ENCODE data around the gene CBL.
"Not testable (repeated sequence)": the region's sequence is repeated elsewhere in the genome, so short reads cannot be mapped to it uniquely, and the experiment has no call there.

CBL gene

GRCh38 chr11:119179983-119180382 is 26.2 kb upstream of the CBL start:
- TF ChIP-seq MAX (IDR thresholded peaks at IDR 0.05; ENCODE audit: low read depth, low read length), result no peak
- no peak for TF ChIP-seq CTCF (IDR thresholded peaks at IDR 0.05; ENCODE audit: low read depth, low read length)
- TF ChIP-seq MYC (IDR thresholded peaks at IDR 0.05; ENCODE audit: low read depth, low read length), result no peak
- no peak for TF ChIP-seq POLR2A (IDR thresholded peaks at IDR 0.05; ENCODE audit: extremely low read depth, insufficient read length)
- H3K4me3 ChIP-seq (ENCODE audit: low read depth, low read length), result no peak overlapping the region
- DNase-seq (ENCODE audit: low read depth), result no peak

- no peak overlapping the region for H3K4me3 ChIP-seq (ENCODE audit: low read depth, low read length)
- no peak for TF ChIP-seq MAX (IDR thresholded peaks at IDR 0.05; ENCODE audit: low read depth, low read length)
- no peak for TF ChIP-seq MYC (IDR thresholded peaks at IDR 0.05; ENCODE audit: low read depth, low read length)
- TF ChIP-seq POLR2A (IDR thresholded peaks at IDR 0.05; ENCODE audit: extremely low read depth, insufficient read length), result no peak
- no peak for TF ChIP-seq CTCF (IDR thresholded peaks at IDR 0.05; ENCODE audit: low read depth, low read length)
- no peak for DNase-seq (ENCODE audit: low read depth)
Observed at GRCh38 chr11:119180729-119181676, 25.1 kb upstream of the CBL start.

DNA sequence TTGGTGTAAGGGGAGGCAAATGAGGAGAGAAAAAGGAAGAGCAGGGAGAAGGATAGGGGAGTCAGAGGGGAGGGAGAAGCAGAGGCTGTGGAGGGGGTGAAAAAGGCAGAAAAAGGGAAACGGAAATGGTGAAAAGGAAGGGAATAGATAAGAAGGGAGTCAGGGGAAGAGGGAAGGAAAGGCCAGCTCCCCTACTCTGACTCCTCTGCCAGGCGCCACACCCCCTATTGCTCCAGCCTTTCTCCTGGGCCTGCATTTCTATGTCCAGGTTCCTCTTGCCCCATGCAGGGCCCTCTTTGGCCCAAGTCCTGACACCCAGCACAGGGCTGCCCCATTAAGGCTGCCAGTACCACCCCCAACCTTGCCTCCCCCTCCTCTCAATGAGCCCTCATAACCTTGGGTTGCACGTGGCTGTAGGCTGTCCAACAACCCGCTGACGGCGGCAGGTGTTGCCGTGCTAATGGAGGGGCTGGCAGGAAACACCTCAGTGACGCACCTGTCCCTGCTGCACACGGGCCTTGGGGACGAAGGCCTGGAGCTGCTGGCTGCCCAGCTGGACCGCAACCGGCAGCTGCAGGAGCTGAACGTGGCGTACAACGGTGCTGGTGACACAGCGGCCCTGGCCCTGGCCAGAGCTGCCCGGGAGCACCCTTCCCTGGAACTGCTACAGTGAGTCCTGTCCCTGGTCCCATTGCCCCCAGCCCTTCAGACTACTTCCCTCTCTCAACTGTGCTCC is 24.3 kb upstream of the CBL start:
- TF ChIP-seq MAX (IDR thresholded peaks at IDR 0.05; ENCODE audit: low read depth, low read length), result no peak
- no peak for TF ChIP-seq POLR2A (IDR thresholded peaks at IDR 0.05; ENCODE audit: extremely low read depth, insufficient read length)
- no peak for DNase-seq (ENCODE audit: low read depth)
- H3K4me3 ChIP-seq (ENCODE audit: low read depth, low read length), result no peak overlapping the region

DNA sequence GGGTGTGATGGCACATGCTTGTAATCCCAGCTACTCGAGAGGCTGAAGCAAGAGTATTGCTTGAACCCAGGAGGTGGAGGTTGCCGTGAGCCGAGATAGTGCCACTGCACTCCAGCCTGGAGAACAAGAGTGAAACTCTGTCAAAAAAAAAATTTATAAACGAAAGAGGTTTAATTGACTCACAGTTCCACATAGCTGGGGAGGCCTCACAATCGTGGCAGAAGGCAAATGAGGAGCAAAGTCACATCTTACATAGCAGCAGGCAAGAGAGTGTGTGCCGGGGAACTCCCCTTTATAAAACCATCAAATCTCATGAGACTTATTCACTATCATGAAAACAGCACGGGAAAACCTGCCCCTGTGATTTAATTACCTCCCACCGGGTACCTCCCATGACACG is 21.7 kb upstream of the CBL start:
- not testable (repeated sequence) for H3K4me3 ChIP-seq (ENCODE audit: low read depth, low read length); DNase-seq (ENCODE audit: low read depth)

DNA sequence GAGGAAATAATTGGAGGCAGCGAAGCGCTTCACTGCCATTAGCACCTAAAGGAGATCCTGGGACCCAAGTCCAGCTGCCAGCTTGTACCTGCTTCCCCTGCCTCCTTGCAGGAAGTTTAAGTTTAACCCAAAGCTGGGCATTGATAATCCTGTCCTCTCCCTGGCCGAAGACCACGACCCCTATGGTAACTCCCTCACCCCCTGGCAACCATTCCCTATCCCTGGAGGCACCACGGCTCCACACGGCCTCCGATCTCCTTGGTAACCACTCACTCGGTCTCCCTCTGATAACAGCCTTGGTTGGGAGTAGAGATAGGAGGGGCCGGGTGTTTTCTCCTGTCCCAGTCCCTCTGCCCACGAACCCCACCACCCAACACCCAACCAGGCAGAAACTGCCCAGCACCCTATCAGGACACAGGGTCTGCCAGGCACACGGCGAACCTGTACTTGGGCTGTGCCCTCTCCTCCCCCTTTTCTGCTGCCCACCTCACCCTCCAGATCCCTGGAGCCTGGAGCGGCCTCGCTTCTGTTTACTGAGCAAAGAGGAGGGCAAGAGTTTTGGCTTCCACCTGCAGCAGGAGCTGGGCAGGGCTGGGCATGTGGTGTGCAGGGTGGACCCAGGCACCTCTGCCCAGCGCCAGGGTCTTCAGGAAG is 20.0 kb upstream of the CBL start:
- TF ChIP-seq MYC (IDR thresholded peaks at IDR 0.05; ENCODE audit: low read depth, low read length), result no peak
- TF ChIP-seq CTCF (IDR thresholded peaks at IDR 0.05; ENCODE audit: low read depth, low read length), result no peak
- no peak for TF ChIP-seq MAX (IDR thresholded peaks at IDR 0.05; ENCODE audit: low read depth, low read length)
- TF ChIP-seq POLR2A (IDR thresholded peaks at IDR 0.05; ENCODE audit: extremely low read depth, insufficient read length), result no peak
- no peak overlapping the region for H3K4me3 ChIP-seq (ENCODE audit: low read depth, low read length)
- DNase-seq (ENCODE audit: low read depth), result no peak

- TF ChIP-seq CTCF (IDR thresholded peaks at IDR 0.05; ENCODE audit: low read depth, low read length) (no peak), POLR2A (IDR thresholded peaks at IDR 0.05; ENCODE audit: extremely low read depth, insufficient read length) (no peak), MYC (IDR thresholded peaks at IDR 0.05; ENCODE audit: low read depth, low read length) (no peak), MAX (IDR thresholded peaks at IDR 0.05; ENCODE audit: low read depth, low read length) (no peak)
- DNase-seq (ENCODE audit: low read depth), result no peak
- H3K4me3 ChIP-seq (ENCODE audit: low read depth, low read length), result no peak overlapping the region
Observed at GRCh38 chr11:119187123-119187892, 18.8 kb upstream of the CBL start.
